ENCODE measurements around the gene TTYH1. TPM values are rescaled to one million over a fixed set of nuclear protein-coding genes. Genes with fewer than 3 reads are reported as not detected.

TTYH1 gene
- total and polyA plus RNA-seq, 2 of the 8 experiments (the other 6 are each of a cell fraction or from before 2014, with no cell fraction given), result 26.7 to 46.5 TPM

DNA sequence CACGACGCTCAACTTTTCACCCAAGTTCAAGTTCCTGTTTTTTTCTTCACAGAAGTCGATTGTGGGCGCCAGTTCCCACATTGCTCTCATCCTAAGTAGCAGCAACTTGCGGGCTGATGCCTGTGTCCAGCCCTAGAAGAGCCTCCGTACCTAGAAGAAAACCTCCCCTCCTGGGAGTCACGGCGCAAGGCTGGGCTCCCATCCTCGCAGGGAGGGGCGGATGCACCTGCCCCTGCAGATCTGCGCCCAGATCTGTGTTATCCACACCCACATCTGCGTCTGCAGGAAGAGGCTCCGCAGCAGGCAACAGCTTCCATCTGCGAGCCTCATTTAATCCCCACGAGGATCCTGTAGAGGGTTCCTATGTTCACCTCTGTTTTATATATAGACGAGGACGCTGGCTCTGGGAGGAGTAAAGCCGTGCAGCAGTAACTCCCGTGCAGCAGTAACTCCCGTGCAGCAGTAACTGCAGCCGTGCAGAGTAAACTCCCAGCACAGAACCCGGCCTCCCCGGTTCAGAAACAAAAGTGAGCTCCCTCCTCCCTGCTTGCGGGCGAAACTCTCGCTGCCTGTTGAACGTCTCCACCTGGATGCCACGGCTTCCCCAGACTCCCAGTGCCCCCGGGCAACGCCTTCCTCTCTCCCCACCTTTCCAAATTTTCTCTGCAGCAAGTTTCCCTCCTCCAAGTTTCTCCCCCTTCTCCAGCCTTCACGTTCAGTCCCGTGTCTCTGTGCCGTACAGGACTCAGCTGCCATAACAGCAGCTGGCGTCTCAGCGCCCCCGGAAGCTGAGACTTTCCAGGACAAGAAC lies 27.1 kb upstream of the TTYH1 start (continued):
- TF ChIP-seq, protein P1, sequence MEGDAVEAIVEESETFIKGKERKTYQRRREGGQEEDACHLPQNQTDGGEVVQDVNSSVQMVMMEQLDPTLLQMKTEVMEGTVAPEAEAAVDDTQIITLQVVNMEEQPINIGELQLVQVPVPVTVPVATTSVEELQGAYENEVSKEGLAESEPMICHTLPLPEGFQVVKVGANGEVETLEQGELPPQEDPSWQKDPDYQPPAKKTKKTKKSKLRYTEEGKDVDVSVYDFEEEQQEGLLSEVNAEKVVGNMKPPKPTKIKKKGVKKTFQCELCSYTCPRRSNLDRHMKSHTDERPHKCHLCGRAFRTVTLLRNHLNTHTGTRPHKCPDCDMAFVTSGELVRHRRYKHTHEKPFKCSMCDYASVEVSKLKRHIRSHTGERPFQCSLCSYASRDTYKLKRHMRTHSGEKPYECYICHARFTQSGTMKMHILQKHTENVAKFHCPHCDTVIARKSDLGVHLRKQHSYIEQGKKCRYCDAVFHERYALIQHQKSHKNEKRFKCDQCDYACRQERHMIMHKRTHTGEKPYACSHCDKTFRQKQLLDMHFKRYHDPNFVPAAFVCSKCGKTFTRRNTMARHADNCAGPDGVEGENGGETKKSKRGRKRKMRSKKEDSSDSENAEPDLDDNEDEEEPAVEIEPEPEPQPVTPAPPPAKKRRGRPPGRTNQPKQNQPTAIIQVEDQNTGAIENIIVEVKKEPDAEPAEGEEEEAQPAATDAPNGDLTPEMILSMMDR (IDR thresholded peaks at IDR 0.05; ENCODE audit: control extremely low read depth in 1 of 3, insufficient read depth in 1 of 3, low read depth in 1 of 3, low read length in 3 of 3), result no peak
- no peak for TF ChIP-seq CHD1 (IDR thresholded peaks at IDR 0.05; ENCODE audit: low read depth, low read length)
- TF ChIP-seq SP2 (IDR thresholded peaks at IDR 0.05; ENCODE audit: low read length), result no peak
- no peak for TF ChIP-seq TCF12 (IDR thresholded peaks at IDR 0.05; ENCODE audit: low read depth, low read length)
- TF ChIP-seq TAF1 (IDR thresholded peaks at IDR 0.05; ENCODE audit: low read depth, low read length), result no peak
- no peak for TF ChIP-seq TEAD4 (IDR thresholded peaks at IDR 0.05; ENCODE audit: low read depth, low read length)
- no peak for TF ChIP-seq SP4 (IDR thresholded peaks at IDR 0.05; ENCODE audit: low read length)
- TF ChIP-seq POU5F1 (IDR thresholded peaks at IDR 0.05; ENCODE audit: low read depth, low read length), result no peak

All from H1 (cell line).